ENCODE data around the gene GRN. TPM values are rescaled to one million over a fixed set of nuclear protein-coding genes. Genes with fewer than 3 reads are reported as not detected.
"Not testable (repeated sequence)": the region's sequence is repeated elsewhere in the genome, so short reads cannot be mapped to it uniquely, and the experiment has no call there.

Gene GRN
- total RNA-seq, 5 donors from 2014 or later (not counting 1 experiment from before 2014, with no cell fraction given), result 21.0 to 48.3 (median 40.1) TPM

- H3K36me3 ChIP-seq (ENCODE audit: control insufficient read depth in 2 of 2, extremely low read depth in 1 of 2, insufficient read depth in 1 of 2, low read length in 1 of 2); H3K27me3 ChIP-seq (replicated peaks in 1 of 2; ENCODE audit: control insufficient read depth in 2 of 2, extremely low read depth in 1 of 2, insufficient read depth in 2 of 2, low read length in 1 of 2); H3K4me3 ChIP-seq (ENCODE audit: control insufficient read depth in 1 of 2, extremely low read depth in 1 of 2, low read length in 1 of 2); H3K27me3 Mint-ChIP-seq; H3K9me3 ChIP-seq; ATAC-seq (replicated peaks in 1 of 4); POLR2A ChIA-PET; H3K27ac ChIP-seq (ENCODE audit: low read length); H3K36me3 Mint-ChIP-seq; H3K4me3 Mint-ChIP-seq; H3K9me3 Mint-ChIP-seq; DNase-seq: not testable (repeated sequence)
- peak overlapping the region in 1 of 2 donors; percentile 58 for H3K27ac Mint-ChIP-seq
- CTCF ChIA-PET, result interaction anchor here (0.6 to 1.5 kb wide), 4 partner anchors 10 to 184 kb away, joined by 3 to 4 read pairs (median 3); partner anchors contain the start of gene ATXN7L3 (in 1 of the 2)
- 80% methylated on average over 2 of the region's 18 CpGs for WGBS (ENCODE audit: insufficient coverage)
- peaks cover 16 to 33% (median 28%) of the 10 kb centered on the region in 3 donors for H3K4me1 Mint-ChIP-seq
- H3K4me1 ChIP-seq (ENCODE audit: control insufficient read depth in 1 of 2, extremely low read depth in 1 of 2, insufficient read depth in 2 of 2, low read length in 2 of 2), result peaks cover 2 to 27% of the 10 kb centered on the region in 2 experiments
Measured at GRCh38 chr17:44347206-44348055, 2.3 kb downstream of the GRN start.

DNA sequence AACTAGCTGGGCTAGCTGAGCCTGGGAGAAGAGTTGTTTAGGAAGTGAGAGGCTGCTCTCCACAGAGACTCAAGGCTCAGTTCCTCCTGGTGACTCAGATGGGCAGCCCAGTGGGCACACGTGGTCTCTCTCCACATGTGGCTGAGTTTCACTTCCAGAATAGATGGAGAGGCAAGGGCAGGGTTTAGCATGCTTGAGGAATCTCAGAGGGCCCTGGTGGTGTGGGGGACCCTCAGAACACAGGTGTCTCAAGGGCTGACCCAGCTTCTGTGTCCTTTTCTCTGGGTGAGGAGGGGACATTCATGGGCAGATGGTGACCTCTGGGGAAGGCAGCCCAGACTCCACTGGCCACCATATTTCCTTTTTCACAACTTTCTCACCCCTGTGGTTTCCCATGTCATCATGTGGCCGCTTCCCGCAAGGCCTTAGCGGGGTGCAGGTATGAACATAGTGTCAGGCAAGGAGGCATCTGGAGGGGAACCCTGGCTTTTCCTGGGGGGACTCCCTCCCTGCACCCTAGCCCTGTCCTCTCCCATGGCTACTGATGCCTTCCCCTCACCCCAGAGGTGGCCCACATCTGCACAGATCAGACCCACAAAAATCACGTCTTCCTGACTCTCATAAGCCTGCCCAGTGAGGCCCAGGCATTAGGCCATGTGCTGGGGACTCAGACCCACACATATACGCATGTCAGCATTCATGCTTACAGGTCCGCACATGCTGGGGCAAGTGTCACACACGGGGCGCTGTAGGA lies 3.3 kb downstream of the GRN start:
- ChIA-PET POLR2A (no interaction called here), CTCF (interaction anchor here (0.6 to 1.5 kb wide), 2 partner anchors 139 to 183 kb away, joined by 3 to 4 read pairs; no protein-coding TSS in a partner anchor)
- Histone ChIP-seq H3K4me1 (ENCODE audit: control insufficient read depth in 1 of 2, extremely low read depth in 1 of 2, insufficient read depth in 2 of 2, low read length in 2 of 2) (peaks cover 2 to 32% of the 10 kb centered on the region in 2 experiments), H3K27me3 (replicated peaks in 1 of 2; ENCODE audit: control insufficient read depth in 2 of 2, extremely low read depth in 1 of 2, insufficient read depth in 2 of 2, low read length in 1 of 2) (peaks cover 0 to 14% of the 10 kb centered on the region in 2 experiments), H3K27ac (ENCODE audit: low read length) (no peak overlapping the region), H3K4me3 (ENCODE audit: control insufficient read depth in 1 of 2, extremely low read depth in 1 of 2, low read length in 1 of 2) (no peak overlapping the region), H3K36me3 (ENCODE audit: control insufficient read depth in 2 of 2, extremely low read depth in 1 of 2, insufficient read depth in 1 of 2, low read length in 1 of 2) (peaks cover 0 to 9% of the 10 kb centered on the region in 2 donors), H3K9me3 (no peaks in the 10 kb centered on the region)
- peak overlapping the region in 1 of 2 donors; percentile 41 for H3K27ac Mint-ChIP-seq
- H3K9me3 Mint-ChIP-seq, result no peaks in the 10 kb centered on the region
- H3K4me1 Mint-ChIP-seq, result peaks cover 20 to 36% (median 28%) of the 10 kb centered on the region in 3 donors
- ATAC-seq (replicated peaks in 1 of 4) (no peak), DNase-seq (peak in 1 of 35 experiments; percentile 50)
- H3K36me3 Mint-ChIP-seq, result peaks cover 3% of the 10 kb centered on the region
- no peaks in the 10 kb centered on the region for H3K27me3 Mint-ChIP-seq
- H3K4me3 Mint-ChIP-seq, result no peak overlapping the region
- 78% methylated on average over 5 of the region's 9 CpGs for WGBS (ENCODE audit: insufficient coverage)

DNA sequence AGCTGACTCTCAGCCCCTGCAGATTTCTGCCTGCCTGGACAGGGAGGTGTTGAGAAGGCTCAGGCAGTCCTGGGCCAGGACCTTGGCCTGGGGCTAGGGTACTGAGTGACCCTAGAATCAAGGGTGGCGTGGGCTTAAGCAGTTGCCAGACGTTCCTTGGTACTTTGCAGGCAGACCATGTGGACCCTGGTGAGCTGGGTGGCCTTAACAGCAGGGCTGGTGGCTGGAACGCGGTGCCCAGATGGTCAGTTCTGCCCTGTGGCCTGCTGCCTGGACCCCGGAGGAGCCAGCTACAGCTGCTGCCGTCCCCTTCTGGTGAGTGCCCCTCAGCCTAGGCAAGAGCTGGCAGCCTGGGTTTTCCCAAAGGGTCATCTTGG lies 3.9 kb downstream of the GRN start:
- no peaks in the 10 kb centered on the region for H3K27me3 Mint-ChIP-seq
- Histone ChIP-seq H3K4me3 (ENCODE audit: control insufficient read depth in 1 of 2, extremely low read depth in 1 of 2, low read length in 1 of 2) (no peak overlapping the region), H3K27me3 (replicated peaks in 1 of 2; ENCODE audit: control insufficient read depth in 2 of 2, extremely low read depth in 1 of 2, insufficient read depth in 2 of 2, low read length in 1 of 2) (peaks cover 0 to 11% of the 10 kb centered on the region in 2 experiments), H3K36me3 (ENCODE audit: control insufficient read depth in 2 of 2, extremely low read depth in 1 of 2, insufficient read depth in 1 of 2, low read length in 1 of 2) (peaks cover 0 to 9% of the 10 kb centered on the region in 2 donors), H3K9me3 (no peaks in the 10 kb centered on the region), H3K4me1 (ENCODE audit: control insufficient read depth in 1 of 2, extremely low read depth in 1 of 2, insufficient read depth in 2 of 2, low read length in 2 of 2) (peaks cover 2 to 34% of the 10 kb centered on the region in 2 experiments), H3K27ac (ENCODE audit: low read length) (no peak overlapping the region)
- H3K9me3 Mint-ChIP-seq, result no peaks in the 10 kb centered on the region
- H3K27ac Mint-ChIP-seq, result no peak overlapping the region
- peaks cover 20 to 36% (median 28%) of the 10 kb centered on the region in 3 donors for H3K4me1 Mint-ChIP-seq
- POLR2A ChIA-PET, result no interaction called here
- H3K4me3 Mint-ChIP-seq, result no peak overlapping the region
- peaks cover 3% of the 10 kb centered on the region for H3K36me3 Mint-ChIP-seq
- CTCF ChIA-PET, result interaction anchor here in 1 of 2 donors (1.5 kb wide), 1 partner anchor 139 kb away, joined by 4 read pairs; no protein-coding TSS in a partner anchor
- DNase-seq (no peak), ATAC-seq (replicated peaks in 1 of 4) (no peak)
- 92% methylated on average over 6 of the region's 6 CpGs for WGBS (ENCODE audit: insufficient coverage)

- CTCF ChIA-PET, result interaction anchor here (0.6 to 1.0 kb wide), 2 partner anchors 143 to 590 kb away, joined by 3 to 6 read pairs; no protein-coding TSS in a partner anchor
- Histone ChIP-seq H3K36me3 (ENCODE audit: control insufficient read depth in 2 of 2, extremely low read depth in 1 of 2, insufficient read depth in 1 of 2, low read length in 1 of 2) (peaks cover 0 to 9% of the 10 kb centered on the region in 2 donors), H3K4me3 (ENCODE audit: control insufficient read depth in 1 of 2, extremely low read depth in 1 of 2, low read length in 1 of 2) (no peak overlapping the region), H3K27me3 (replicated peaks in 1 of 2; ENCODE audit: control insufficient read depth in 2 of 2, extremely low read depth in 1 of 2, insufficient read depth in 2 of 2, low read length in 1 of 2) (peaks cover 0 to 13% of the 10 kb centered on the region in 2 experiments), H3K9me3 (no peaks in the 10 kb centered on the region), H3K4me1 (ENCODE audit: control insufficient read depth in 1 of 2, extremely low read depth in 1 of 2, insufficient read depth in 2 of 2, low read length in 2 of 2) (peaks cover 2 to 31% of the 10 kb centered on the region in 2 experiments), H3K27ac (ENCODE audit: low read length) (no peak overlapping the region)
- H3K4me1 Mint-ChIP-seq, result peaks cover 19 to 32% (median 24%) of the 10 kb centered on the region in 3 donors
- peaks cover 3% of the 10 kb centered on the region for H3K36me3 Mint-ChIP-seq
- ATAC-seq (replicated peaks in 1 of 4) (no peak), DNase-seq (no peak)
- POLR2A ChIA-PET, result no interaction called here
- no peak overlapping the region for H3K27ac Mint-ChIP-seq
- H3K27me3 Mint-ChIP-seq, result no peaks in the 10 kb centered on the region
- 91% methylated on average over 11 of the region's 12 CpGs for WGBS (ENCODE audit: insufficient coverage)
- H3K4me3 Mint-ChIP-seq, result no peak overlapping the region
- no peaks in the 10 kb centered on the region for H3K9me3 Mint-ChIP-seq
Measured at GRCh38 chr17:44349553-44350070, 4.5 kb downstream of the GRN start.

GRCh38 chr17:44350733-44351226 lies 5.7 kb downstream of the GRN start:
- H3K27me3 ChIP-seq (replicated peaks in 1 of 2; ENCODE audit: control insufficient read depth in 2 of 2, extremely low read depth in 1 of 2, insufficient read depth in 2 of 2, low read length in 1 of 2), result peaks cover 0 to 18% of the 10 kb centered on the region in 2 experiments
- 60% methylated on average over 6 of the region's 6 CpGs for WGBS (ENCODE audit: insufficient coverage)
- H3K27ac Mint-ChIP-seq, result no peak overlapping the region
- no peak overlapping the region for H3K27ac ChIP-seq (ENCODE audit: low read length)
- H3K9me3 Mint-ChIP-seq, result no peaks in the 10 kb centered on the region
- peaks cover 1 to 22% of the 10 kb centered on the region in 2 experiments for H3K4me1 ChIP-seq (ENCODE audit: control insufficient read depth in 1 of 2, extremely low read depth in 1 of 2, insufficient read depth in 2 of 2, low read length in 2 of 2)
- H3K36me3 ChIP-seq (ENCODE audit: control insufficient read depth in 2 of 2, extremely low read depth in 1 of 2, insufficient read depth in 1 of 2, low read length in 1 of 2), result peaks cover 0 to 9% of the 10 kb centered on the region in 2 donors
- POLR2A ChIA-PET, result no interaction called here
- H3K27me3 Mint-ChIP-seq, result no peaks in the 10 kb centered on the region
- no peaks in the 10 kb centered on the region for H3K9me3 ChIP-seq
- H3K4me1 Mint-ChIP-seq, result peaks cover 12 to 24% (median 12%) of the 10 kb centered on the region in 3 donors
- DNase-seq (peak in 34 of 35 experiments; percentile 34 to 82 (median 59)), ATAC-seq (replicated peaks in 1 of 4) (peak; percentile 67 to 74 (median 68))
- CTCF ChIA-PET, result no interaction called here
- peak overlapping the region in 1 of 3 donors; percentile 13 for H3K4me3 Mint-ChIP-seq
- peaks cover 3% of the 10 kb centered on the region for H3K36me3 Mint-ChIP-seq
- H3K4me3 ChIP-seq (ENCODE audit: control insufficient read depth in 1 of 2, extremely low read depth in 1 of 2, low read length in 1 of 2), result no peak overlapping the region

DNA sequence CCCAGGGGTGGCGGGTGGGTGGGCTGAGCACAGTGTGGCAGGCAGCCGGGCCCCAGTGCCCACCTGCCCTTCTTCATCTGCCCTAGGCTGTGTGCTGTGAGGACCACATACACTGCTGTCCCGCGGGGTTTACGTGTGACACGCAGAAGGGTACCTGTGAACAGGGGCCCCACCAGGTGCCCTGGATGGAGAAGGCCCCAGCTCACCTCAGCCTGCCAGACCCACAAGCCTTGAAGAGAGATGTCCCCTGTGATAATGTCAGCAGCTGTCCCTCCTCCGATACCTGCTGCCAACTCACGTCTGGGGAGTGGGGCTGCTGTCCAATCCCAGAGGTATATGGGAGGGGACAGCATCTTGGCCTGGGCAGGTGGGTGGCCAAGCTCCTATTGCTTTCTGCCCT lies 6.4 kb downstream of the GRN start:
- no peaks in the 10 kb centered on the region for H3K9me3 Mint-ChIP-seq
- peaks cover 3% of the 10 kb centered on the region for H3K36me3 Mint-ChIP-seq
- 95% methylated on average over 3 of the region's 8 CpGs for WGBS (ENCODE audit: insufficient coverage)
- Histone ChIP-seq H3K27ac (ENCODE audit: low read length) (no peak overlapping the region), H3K4me1 (ENCODE audit: control insufficient read depth in 1 of 2, extremely low read depth in 1 of 2, insufficient read depth in 2 of 2, low read length in 2 of 2) (peaks cover 0 to 15% of the 10 kb centered on the region in 2 experiments), H3K36me3 (ENCODE audit: control insufficient read depth in 2 of 2, extremely low read depth in 1 of 2, insufficient read depth in 1 of 2, low read length in 1 of 2) (peaks cover 0 to 9% of the 10 kb centered on the region in 2 donors), H3K4me3 (ENCODE audit: control insufficient read depth in 1 of 2, extremely low read depth in 1 of 2, low read length in 1 of 2) (no peak overlapping the region), H3K27me3 (replicated peaks in 1 of 2; ENCODE audit: control insufficient read depth in 2 of 2, extremely low read depth in 1 of 2, insufficient read depth in 2 of 2, low read length in 1 of 2) (peaks cover 0 to 20% of the 10 kb centered on the region in 2 experiments), H3K9me3 (no peaks in the 10 kb centered on the region)
- ChIA-PET POLR2A (no interaction called here), CTCF (no interaction called here)
- H3K4me1 Mint-ChIP-seq, result peaks cover 5 to 17% (median 6%) of the 10 kb centered on the region in 3 donors
- no peak overlapping the region for H3K27ac Mint-ChIP-seq
- H3K4me3 Mint-ChIP-seq, result no peak overlapping the region
- H3K27me3 Mint-ChIP-seq, result no peaks in the 10 kb centered on the region
- ATAC-seq (replicated peaks in 1 of 4) (no peak), DNase-seq (no peak)
